NCI-H774 (cell line): ENCODE data around the gene MTSS2.
"Not testable (repeated sequence)": the region's sequence is repeated elsewhere in the genome, so short reads cannot be mapped to it uniquely, and the experiment has no call there.

ENCODE experiments used
- DNase-seq: peaks from one replicate; lab custom pipeline; 2025; lab: John Stamatoyannopoulos, UW

The MTSS2 gene

DNA sequence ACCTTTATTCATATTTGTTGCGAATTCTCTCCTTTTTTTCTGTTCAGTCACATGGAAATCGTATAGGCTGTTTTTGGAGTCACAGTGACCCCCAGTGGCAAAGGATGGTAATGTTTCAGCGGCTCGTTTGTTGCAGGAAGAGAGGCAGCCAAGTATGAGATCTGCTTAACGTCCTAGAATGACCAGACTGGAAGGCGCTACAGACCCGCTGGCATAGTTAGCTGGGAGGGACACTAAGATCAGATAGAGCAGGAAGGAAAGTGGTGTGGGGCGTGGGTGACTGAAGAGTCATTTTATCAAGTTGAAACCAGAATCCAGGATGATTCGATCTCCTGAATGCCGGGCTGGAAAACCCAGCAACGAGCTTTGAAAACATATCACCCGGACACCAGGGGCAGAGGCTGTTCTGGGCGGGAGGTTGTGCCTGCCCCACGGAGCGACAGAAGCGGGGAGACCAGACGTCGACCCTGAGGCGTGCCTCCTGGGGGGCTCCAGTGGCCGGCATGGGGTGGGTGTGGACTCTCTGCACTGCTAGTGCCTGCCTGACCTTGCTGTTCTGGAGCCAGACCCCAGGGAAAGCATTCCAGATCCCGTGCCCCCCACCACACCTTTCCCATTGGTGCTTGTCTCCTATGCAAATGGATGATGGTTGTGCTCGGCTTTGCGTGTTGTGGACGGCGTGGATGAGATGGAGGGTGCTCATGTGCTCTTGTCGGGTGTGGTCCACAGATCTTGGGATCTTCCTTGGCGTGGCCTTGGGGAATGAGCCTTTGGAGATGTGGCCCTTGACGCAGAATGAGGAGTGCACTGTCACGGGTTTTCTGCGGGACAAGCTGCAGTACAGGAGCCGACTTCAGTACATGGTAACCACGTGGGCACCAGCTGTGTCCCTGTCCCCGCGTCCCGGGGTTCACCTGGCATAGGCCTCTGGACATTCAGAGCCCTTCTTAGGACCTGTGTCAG lies 31.8 kb downstream of the MTSS2 start:
- peak; percentile 9 for DNase-seq

DNA sequence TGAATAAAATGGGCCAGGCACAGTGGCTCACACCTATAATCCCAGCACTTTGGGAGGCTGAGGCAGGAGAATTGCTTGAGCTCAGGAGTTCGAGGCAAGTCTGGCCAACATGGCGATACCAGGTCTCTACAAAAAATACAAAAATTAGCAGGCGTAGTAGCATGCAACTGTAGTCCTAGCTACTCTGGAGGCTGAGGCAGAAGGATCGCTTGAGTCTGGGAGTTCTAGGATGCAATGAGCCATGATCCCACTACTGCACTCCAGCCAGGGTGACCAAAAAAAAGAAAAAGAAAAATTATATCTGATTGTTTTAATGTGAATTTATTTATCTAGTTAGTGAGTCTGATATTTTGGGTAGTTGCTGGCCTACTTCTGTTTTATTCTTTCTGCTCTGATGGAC lies 32.4 kb downstream of the MTSS2 start:
- DNase-seq: no peak

DNA sequence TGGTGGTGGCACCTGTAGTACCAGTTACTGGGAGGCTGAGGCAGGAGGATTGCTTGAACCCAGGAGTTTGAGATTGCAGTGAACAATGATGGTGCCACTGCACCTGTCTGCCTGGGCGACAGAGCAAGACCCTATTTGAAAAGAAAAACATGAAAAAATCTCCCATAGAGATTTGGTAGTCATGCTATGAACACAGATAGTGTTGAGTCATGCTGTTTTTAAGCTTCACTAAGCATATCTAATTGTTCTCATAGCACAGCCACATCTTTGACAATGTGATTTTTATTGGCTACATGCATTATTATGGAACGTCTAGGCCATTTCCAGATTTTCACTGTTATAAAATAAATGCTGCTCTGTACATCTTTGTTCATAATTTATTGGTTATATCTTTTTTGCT lies 33.5 kb downstream of the MTSS2 start:
- no peak for DNase-seq

DNA sequence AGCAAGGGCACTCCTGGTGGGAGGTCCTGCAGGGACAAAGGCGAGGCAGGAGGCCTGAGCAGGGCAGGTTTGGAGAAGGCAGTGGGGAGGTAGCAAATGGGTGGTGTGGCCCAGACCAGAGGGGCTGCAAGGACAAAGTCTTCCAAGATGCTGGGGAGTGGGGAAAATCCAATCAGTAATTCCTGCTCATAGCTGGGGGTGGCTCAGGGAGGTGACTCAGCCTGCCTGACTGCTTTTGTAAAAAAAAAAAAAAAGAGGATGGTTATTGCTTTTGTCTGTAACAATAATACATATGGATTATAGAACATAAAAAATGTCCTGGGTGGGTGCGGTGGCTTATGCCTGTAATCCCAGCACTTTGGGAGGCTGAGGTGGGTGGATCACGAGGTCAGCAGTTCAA lies 34.3 kb downstream of the MTSS2 start:
- no peak for DNase-seq

DNA sequence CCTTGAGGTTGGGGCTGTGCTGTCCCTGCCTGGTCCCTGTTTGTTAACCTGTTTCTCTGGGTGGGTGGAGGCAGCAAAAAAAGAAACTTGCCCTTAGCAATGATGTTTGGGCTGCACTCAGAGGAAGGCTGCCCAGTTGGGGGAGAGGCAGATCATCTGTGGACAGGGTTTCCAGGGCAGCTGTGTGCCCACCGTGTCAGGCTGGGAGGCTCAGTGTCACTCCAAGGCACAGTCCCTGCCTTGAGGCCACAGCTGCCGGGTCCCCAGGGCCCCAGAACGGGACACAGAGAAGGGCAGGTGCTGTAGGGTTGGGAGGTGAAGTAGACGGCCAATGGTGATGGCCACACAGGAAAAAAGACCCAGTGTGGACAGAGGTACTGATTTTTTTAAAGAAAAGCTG lies 35.6 kb downstream of the MTSS2 start:
- no peak for DNase-seq

DNA sequence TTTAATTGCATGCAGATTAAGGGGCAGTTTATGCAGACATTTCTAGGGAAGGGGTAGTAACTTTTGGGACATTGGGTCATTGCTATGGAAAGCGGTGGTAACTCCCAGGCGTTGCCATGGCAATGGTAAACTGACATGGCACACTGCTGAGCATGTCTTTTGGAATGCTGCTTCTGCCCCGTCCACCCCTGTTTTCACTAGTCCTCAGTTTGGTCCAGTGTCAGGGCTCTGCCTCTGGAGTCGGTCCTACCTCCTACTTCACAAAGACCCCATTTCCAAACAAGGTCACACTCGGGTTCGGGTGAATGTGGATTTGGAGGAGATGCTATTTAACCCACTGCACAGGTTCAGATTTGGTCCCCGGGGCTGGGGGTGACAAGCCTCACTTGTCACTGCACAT lies 36.6 kb downstream of the MTSS2 start:
- DNase-seq: no peak

DNA sequence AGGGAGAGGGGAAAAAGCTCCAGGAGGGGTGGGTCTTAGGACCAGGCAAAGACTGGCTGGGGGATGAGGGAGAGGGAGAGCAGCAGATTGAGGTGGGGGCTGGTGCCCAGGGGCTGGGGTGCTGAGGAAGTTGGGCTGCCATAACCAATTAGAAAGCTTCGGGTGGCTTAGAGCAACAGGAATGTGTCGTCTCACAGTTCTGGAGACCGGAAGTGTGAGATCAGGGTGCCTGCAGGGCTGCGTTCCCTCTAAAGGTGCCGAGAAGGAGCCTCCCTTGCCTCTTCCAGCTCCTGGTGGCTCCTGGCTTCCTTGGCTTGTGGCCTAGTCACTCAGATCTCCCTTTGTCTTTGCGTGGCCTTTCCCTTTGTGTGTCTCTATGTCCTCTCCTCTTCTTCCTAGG lies 37.2 kb downstream of the MTSS2 start:
- DNase-seq: no peak

DNA sequence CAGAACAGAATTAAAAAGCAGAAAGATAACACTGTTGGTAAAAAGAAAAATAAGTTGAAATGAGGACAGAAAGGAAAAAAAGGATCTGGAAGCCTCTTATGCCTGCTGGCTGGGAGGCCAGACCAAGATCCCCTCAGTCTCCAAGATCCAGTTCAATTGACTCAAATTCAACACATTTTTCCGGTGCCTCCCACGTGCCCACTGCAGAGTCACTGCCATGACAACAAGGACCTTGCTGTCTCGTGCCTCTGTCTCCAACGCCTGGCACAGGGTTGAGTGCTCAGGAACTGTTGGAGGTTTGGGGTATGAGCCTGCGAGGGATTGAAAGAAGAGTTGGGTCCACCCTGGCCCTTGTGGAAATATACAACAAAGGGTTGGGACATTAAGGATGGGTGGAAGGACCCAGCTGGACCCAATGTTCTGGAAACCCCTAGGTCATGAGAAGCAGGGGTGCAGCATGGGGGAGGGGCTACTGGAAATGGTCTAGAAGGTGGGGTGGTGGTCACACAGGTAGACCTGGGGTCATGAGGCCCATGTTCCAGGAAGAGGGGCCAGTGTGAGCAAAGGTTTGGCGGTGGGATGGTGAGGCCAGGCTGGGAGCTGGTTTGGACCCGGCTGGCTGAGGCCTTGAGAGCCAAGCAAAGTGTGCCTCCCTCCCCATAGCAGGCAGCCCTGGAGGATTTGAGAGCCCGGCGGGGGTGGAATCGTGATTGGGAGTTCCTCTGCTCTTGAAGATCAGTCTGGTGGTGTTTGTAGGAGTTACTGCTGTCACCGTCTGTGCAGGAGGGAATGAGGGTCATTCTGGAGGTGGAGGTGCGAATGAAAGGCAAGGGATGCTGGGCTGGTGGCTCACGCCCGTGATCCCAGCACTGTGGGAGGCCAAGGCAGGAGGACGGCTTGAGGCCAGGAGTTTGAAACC lies 38.2 kb downstream of the MTSS2 start:
- no peak for DNase-seq

DNA sequence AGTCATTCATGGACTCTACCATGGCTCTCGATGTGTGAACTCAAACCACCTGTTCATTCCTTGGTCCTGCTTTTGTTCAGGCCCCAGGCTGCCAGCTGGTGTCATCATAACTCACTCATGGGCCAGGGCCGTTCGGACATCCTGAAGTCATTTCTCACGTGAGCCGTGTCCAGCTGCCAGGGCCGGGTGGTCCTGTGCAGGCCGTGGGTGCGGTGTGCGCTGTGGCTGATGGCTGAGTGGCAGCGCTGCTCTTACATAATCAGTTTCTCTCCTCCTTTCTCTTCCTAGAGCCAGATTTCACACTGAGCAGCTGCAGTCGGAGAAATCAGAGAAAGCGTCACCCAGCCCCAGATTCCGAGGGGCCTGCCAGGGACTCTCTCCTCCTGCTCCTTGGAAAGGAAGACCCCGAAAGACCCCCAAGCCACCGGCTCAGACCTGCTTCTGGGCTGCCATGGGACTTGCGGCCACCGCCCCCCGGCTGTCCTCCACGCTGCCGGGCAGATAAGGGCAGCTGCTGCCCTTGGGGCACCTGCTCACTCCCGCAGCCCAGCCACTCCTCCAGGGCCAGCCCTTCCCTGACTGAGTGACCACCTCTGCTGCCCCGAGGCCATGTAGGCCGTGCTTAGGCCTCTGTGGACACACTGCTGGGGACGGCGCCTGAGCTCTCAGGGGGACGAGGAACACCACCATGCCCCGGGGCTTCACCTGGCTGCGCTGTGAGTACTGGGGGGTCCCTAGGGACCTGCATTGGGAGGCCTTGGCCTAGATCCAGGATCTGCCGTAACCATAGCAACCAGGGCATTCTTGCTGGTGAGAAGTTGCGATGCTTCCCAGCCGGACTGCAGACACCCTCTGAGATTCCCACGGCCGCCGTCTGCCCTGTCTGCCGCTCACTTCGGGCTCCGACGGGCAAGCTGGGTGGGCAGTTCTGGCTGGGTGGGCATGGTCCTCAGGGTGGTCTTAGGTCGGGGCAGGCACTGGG lies 39.3 kb downstream of the MTSS2 start, which contains the start of gene IL34:
IL34 (plus strand) TSS at position 300 of the 982 bp plus-strand sequence; CDS start at position 689, 389 bp downstream.
- no peak for DNase-seq

DNA sequence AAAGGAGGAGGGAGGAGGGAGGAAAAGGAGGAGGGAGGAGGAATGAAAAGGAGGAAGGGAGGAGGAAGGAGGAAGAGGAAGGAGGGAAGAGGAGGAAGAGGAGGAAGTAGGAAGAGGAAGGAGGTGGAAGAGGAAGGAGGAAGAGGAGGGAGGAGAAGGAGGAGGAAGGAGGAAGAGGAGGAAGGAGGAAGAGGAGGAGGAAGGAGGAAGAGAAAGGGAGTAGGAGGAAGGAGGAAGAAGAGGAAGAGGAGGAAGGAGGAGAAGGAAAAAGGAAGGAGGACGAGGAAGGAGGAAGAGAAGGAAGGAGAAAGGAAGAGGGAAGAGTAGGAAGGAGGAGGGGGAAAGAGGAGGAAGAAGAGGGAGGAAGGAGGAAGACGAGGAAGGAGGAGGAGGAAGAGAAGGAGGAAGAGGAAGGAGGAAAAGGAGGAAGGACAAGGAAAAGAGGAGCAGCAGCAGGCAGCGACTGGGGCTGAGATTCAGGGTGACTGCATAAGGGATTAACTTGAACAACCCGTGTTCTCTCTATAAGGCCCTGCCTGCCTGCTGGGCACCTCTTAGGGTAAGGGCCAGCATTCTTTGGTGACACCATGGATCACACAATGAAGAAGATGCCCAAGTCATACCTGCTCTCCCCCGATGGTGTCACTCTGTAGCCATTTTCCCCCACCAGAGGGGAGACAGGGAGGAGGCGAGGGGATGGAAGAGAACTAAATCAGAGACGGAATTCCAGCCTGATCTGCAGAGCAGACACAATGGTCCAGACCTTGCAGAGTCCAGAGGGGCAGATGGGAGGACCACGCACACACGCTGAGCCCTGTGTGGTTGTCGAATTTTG lies 40.9 kb downstream of the MTSS2 start:
- no peak for DNase-seq

DNA sequence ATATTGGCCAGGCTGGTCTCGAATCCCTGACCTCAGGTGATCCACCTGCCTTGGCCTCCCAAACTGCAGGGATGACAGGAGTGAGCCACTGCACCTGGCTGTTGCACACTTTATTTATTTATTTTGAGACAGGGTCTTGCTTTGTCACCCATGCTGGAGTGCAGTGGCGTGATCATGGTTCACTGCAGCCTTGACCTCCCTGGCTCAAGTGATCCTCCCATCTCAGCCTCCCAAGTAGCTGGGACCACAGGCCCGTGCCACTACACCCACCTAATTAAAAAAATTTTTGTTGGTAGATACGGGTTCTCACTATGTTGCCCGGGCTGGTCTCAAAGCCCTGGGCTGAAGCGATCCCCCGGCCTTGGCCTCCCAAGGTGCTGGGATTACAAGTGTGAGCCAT lies 42.6 kb downstream of the MTSS2 start:
- DNase-seq: not testable (repeated sequence)

DNA sequence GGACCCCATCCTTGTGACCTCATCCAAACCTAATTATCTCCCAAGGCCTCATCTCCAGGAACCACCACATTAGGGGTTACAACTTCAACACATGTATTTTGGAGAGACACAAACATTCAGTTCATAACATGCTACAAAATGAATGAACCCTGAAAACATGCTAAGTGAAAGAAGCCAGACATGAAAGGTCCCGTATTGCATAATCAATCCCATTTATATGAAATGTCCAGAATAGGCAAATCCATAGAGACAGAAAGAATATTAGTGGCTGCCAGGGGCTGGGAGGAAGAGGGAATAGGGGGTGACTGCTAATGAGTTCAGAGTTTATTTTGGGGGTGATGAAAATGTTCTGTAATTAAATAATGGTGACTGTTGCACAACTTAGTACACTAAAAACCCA lies 43.2 kb downstream of the MTSS2 start:
- DNase-seq: no peak

DNA sequence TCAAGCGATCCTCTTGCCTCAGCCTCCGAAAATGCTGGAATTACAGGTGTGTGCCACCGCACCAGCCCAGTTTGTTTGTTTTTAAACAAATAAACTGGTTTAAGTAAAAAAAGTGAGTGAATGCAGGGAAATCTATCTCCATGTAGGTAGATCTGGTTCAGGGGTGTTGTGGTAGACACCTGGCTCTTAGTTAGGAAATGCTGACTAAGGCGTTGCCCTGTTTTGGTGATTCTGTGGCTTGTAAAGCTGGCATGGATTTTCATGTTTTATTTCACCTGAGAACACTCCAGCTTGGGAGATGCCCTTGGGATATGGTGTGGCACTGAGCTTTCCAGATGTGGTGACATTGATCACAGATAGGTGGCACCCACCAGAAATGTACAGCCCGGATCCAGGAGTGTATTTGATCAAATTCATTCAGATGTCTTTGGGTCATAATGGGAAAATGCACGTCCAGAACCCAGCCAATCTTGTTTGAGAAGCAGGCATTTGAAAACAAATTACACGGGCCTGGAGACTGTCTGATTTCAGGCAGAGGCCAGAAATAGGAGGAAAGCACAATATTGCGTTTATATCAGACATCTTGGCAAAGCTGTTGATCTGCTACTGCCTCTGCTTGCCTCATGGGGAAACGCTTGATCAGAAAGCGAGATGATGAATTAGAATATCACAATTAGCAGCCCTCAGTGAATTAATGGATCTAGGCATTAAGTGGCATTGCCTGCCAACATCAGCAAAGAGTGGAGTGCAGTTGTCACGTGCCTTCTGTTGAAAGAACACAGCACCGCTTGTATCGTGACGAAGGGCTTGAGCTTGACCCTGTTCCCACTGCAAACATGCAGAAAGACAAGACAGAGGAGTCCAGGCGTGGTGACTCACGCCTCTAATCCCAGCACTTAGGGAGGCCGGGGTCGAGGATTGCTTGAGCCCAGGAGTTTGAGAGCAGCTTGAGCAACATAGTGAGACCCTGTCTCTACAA lies 46.8 kb downstream of the MTSS2 start:
- no peak for DNase-seq
